Activated T-cell treated with anti-CD3 and anti-CD28 coated beads, Interleukin-2, amount 50 U/mL, for 48 hours (primary cell): ENCODE results near the gene COBL.
"Not testable (repeated sequence)": the region's sequence is repeated elsewhere in the genome, so short reads cannot be mapped to it uniquely, and the experiment has no call there.

Experiments
- DNase-seq, 2 experiments: peaks; one replicate each; pipeline ENCODE4 v3.0.0-alpha.2; 2020

COBL gene

GRCh38 chr7:51229620-51230323 lies 86.8 kb downstream of the COBL start:
- no peak for DNase-seq

- no peak for DNase-seq
Measured at GRCh38 chr7:51229106-51229537, 87.5 kb downstream of the COBL start.

DNA sequence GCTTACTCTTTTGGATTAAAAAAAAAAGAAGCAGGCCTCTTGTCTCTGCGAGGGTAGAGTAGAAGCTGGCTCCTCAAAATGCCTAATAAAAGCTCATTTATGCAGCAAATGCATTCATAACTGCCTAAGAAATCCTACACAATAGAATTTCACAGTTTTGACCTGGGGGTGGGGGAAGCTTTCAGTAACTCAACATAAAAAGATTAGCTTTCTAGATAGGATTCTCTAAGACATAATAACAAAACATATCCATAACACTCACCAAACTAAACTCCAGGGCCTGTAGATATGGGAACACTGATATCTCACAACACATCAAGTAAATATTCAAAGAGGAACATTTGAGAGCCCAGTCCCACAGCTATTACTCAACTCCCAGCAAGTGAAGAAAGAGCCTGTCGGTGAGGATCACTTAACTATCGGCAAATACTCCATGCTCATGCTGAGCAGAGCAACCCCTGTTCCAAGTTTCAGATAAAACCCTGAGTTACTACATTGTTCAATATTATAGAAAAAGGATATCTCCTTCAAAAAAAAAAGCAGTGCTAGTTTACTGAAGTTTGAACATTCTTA lies 88.1 kb downstream of the COBL start:
- DNase-seq = no peak

DNA sequence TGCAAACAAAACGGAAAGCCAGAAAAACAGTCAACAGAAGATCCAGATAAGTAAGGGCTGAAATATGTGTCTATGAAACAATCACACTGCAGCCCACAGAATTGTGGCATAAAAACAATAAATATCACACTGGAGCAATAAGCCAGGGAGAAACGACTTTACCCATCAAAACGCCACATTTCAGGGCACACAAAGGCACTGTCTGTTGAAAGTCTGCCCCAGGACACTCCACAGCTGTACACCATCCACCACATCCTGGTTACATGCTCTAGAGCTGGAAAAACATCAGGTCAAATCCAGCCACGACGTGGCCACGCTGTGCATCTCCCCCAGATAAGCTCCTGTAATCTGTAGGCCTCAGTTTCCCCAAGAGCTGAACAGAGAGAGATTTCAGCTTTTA lies 88.7 kb downstream of the COBL start:
- DNase-seq = no peak

- no peak for DNase-seq
Measured at GRCh38 chr7:51226916-51227535, 89.6 kb downstream of the COBL start.

GRCh38 chr7:51226063-51226755 lies 90.4 kb downstream of the COBL start:
- DNase-seq = no peak

DNA sequence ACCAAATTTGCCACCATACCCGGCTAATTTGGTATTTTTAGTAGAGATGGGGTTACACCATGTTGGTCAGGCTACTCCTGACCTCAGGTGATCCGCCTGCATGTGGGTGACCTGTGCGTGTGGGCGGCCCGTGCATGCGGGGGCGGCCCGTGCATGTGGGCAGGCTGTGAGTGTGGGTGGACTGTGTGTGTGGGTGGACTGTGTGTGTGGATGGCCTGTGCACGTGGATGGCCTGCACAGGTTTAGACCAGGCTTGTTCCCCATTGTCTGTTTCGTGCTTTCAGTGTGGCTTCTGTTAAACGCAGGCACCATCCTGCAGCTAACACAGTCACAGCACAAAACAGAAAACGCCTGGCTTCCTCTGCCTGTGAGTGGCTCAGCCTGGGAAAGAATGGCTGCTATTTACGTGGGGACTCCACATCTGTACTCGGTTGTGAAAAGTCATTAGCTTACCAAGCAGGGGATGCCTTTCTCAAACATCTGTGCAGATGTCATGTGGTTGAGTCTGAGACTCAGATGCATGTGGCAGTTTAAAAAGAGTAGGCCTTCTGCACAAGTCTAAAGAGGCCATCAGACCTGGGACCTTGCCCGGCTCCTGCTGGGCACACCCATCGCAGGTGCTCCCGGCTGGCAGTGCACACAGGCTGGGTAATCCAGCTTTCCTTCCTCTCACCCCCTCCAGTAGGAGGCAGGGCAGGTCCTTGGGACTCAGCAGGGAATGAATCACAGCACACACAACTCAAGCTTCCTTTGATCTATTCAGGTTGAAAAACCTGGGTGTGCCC lies 91.6 kb downstream of the COBL start:
- no peak for DNase-seq

- DNase-seq = no peak
Measured at GRCh38 chr7:51223505-51223904, 93.1 kb downstream of the COBL start.

DNA sequence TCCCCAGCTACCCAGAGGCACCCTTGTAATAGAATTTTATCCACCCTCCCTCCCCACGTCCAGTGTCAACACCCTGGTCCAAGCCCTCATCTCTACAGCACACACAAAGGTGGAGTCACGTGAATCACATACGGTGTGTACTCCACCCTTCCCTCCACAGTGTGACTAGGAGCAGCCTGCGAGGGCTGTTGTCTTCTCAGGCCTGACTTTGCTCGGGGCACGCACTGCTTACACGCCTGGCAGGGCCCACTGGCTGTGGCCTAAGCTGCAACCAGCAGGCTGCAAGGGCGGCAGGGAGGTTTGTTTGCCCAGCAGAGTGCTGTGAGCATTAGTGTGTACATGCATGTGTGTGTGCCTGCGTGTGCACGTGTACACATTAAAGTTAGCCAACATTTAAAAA lies 93.7 kb downstream of the COBL start:
- DNase-seq = no peak

DNA sequence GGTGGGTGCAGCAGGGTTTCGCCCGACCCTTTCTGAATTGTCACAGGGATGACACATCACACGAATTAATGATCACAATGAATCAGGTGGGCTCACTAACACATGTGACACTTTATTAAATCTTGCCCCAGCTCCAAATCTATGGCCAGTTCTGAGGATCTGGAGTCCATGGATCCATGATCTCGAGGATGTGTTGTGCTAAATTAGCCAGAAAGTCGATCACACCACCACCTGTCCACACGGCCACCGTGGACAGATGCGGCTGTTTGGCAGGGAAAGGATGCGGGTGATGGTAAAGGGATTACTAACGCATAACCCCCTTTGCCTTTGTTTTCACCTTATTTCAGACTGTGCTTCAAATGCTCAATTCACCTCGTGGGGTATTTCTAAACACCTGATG lies 96.4 kb downstream of the COBL start:
- no peak for DNase-seq

DNA sequence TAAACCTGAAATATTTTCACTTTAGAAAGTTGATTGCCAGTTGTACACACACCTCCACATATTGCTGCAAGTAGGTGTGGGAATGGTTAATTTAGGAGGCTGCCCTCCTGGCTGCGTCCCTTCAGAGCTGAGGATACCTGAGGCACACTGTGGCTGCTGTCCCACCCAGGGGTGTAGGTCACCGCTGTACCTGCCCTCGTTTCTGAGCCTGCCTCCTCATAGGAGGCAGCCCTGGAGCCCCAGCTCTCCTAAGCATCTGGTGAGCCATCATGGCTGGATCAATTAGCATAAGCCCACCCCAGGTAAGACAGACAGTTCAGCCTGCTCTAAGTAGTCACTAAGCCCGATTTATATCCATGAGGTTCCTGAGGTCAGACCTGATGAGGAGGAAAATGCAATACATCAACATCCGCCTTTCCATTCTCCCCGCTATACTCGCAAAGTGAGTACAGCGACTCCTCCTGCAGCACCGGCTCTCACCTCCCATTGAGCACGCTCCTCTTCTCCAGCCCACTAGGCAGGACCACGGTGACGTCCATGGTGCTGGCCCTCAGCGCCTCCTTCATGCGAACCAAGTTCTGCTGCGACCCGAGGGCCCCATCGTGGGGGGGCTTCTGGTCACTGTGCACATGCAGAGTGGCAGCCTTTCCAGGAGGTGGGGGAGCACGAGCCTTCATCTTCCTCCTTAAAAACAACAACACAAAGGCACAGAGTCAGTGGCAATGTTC lies 97.2 kb downstream of the COBL start:
- no peak for DNase-seq

- no peak for DNase-seq
Measured at GRCh38 chr7:51217804-51218203, 98.8 kb downstream of the COBL start.

DNA sequence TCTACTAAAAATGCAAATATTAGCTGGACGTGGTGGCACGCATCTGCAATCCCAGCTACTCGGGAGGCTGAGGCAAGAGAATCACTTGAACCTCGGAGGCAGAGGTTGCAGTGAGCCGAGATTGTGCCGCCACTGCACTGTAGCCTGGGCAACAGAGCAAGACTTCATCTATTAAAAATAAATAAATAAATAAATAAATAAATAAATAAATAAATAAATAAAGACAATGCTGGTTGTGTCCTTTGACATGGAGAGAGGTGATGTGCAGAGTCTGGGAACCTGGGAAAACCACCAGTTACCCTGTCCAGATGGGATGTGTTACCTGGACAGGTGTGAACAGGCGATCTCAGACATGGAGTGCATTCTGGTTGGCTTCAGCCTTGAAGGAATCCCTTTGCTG lies 102.5 kb downstream of the COBL start:
- DNase-seq = no peak

DNA sequence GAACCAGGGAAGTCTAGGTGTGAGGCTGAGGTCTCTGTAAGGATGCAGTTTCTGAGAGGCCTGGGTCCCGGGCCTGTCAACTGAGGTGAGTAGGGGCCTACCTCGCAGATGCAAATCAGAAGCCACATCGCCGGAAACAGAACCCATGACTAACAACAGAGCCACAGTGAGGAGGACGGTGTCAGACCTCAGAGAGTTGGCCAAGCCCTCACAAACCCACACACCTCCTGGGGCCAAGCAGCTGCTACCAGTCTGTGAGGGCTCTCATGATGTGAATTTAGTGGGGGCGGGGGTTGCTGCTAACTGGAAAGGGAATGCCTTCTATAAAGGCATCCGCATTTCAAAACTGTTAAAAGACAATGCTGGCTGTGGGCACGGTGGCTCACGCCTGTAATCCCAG lies 103.0 kb downstream of the COBL start:
- DNase-seq = peak in 1 of 2 experiments; percentile 25

- no peak for DNase-seq
Measured at GRCh38 chr7:51210766-51211165, 105.8 kb downstream of the COBL start.

DNA sequence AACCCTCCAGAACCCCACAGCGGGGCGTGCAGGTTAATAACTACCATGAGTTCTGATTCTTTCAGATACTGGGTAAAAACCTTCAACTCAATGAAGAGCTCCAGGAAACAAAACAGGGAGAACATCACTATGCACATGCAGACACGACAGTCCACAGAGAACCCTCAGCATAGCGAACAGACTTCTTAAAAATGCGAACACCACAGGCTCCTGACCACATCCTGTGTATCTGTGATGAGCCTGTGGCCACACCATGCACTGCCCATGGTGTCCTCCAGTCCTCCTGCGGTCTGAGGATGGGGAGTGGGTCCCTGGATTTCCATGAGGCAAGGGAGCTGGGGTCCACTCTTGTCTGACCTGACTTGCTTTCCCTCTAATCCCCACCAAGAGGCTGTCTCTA lies 107.2 kb downstream of the COBL start:
- DNase-seq = no peak

- DNase-seq = not testable (repeated sequence)
Measured at GRCh38 chr7:51208125-51208524, 108.5 kb downstream of the COBL start.

DNA sequence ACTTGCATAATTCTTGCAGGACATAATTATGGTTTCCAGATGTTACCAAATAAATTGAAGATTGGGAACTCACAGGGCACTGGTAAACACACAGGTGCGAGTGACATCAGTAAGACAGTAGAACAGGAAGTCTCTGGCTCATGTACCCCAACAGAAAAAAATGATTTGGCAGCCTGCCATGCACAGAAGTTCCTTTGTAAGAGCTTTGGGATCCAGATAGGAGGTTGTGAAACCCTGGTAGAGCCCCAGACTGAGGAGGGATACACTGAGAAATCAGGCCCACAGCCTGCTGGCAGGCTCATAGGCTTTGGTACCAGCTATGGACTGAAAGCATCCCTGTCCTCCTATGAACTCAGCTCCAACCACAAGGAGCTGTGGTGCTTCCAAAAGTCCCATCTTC lies 118.0 kb downstream of the COBL start:
- no peak for DNase-seq

GRCh38 chr7:51190969-51191368 lies 125.6 kb downstream of the COBL start:
- DNase-seq = no peak

DNA sequence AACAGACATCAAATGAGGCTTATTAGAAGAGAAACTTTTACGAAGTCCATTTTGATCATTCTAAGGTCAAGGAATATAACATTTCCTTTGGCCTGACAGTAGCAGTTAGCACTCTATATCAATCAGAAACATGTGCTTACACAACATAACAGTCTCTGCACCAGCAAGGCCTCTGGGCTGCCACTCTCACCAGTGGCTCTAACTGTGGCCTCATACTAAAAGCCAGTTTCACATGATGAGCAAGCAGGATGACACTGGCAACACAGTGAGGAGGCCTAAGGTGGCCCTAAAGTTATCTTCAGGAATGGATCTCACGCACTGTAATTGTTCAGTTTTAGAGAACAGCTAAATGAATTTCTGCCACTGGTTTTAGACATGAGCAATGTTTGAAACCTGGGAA lies 126.8 kb downstream of the COBL start:
- no peak for DNase-seq

DNA sequence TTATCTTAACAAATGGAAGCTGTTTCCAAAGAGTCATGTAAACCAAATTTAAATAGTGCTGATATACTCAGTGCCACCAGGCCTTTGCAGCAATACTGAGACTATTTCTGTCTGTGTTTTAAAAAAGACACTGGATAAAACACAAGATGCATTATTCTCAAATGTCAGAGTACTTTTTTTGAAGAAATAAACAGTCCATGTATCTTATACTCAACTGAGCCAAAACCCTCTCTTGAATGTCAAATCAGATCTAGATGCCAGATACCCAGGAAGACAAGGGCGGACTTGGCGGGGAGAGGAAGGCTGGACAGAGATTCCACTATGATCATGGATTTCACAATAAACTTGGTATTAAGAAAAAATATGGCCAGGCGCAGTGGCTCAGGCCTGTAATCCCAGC lies 127.6 kb downstream of the COBL start:
- DNase-seq = no peak

GRCh38 chr7:51187941-51188340 lies 128.7 kb downstream of the COBL start:
- no peak for DNase-seq
